Lung (tissue), 12 donors: ENCODE data around the gene NUDT14. TPM values are rescaled to one million over a fixed set of nuclear protein-coding genes. Genes with fewer than 3 reads are reported as not detected.
A peak's percentile ranks its signal among the peaks of the same experiment; 100 is the strongest.

Source experiments
- ATAC-seq: fragments of 200-7000 bp; cut with Tn5 transposase; one replicate; pipeline ENCODE4 v1.9.1; 2020; ENCODE audit warnings: moderate number of reproducible peaks; ENCODE audit not compliant: insufficient read depth, low FRiP score
- DNase-seq, 3 donors: peaks; one replicate each; pipeline ENCODE4 v3.0.0-alpha.2; 2013 to 2017
- H3K27ac ChIP-seq, 2 donors: one replicate each; pipeline ENCODE4 v1.5.1; 2013; ENCODE audit warnings: mild to moderate bottlenecking in 2 of 2, moderate library complexity in 2 of 2, control low read depth in 1 of 2, inconsistent platforms in 1 of 2, low read depth in 1 of 2, low read length in 1 of 2
- H3K27me3 ChIP-seq, 3 donors: one replicate each; pipeline ENCODE4 v1.5.1; 2013; ENCODE audit warnings: low read length in 2 of 3; ENCODE audit not compliant: control insufficient read depth in 3 of 3, insufficient read depth in 3 of 3
- H3K36me3 ChIP-seq, 4 donors: one replicate each; pipeline ENCODE4 v1.5.1; 2013; ENCODE audit warnings: low read length in 4 of 4, mild to moderate bottlenecking in 1 of 4, moderate library complexity in 1 of 4; ENCODE audit not compliant: control insufficient read depth in 4 of 4, insufficient read depth in 4 of 4
- H3K4me1 ChIP-seq, 5 donors: one replicate each; pipeline ENCODE4 v1.5.1; 2013; ENCODE audit warnings: low read length in 5 of 5, mild to moderate bottlenecking in 2 of 5, moderate library complexity in 1 of 5; ENCODE audit not compliant: control insufficient read depth in 5 of 5, insufficient read depth in 5 of 5
- H3K4me3 ChIP-seq: one replicate; pipeline ENCODE4 v1.5.1; 2013; ENCODE audit warnings: mild to moderate bottlenecking, control low read depth, moderate library complexity
- H3K9ac ChIP-seq, 2 donors: one replicate each; pipeline ENCODE4 v1.5.1; 2013; ENCODE audit warnings: low read length in 2 of 2, control low read depth in 1 of 2; ENCODE audit not compliant: insufficient read depth in 1 of 2
- H3K9me3 ChIP-seq, 4 donors: one replicate each; pipeline ENCODE4 v1.5.1; 2013; ENCODE audit warnings: low read length in 3 of 4, mild to moderate bottlenecking in 1 of 4, moderate library complexity in 1 of 4; ENCODE audit not compliant: control insufficient read depth in 4 of 4, insufficient read depth in 3 of 4
- WGBS, 2 donors: extraction: QIAGEN DNeasy Blood & Tissue Kit; methylation state at CpG; one replicate each; pipeline ENCODE4 v1.1.7; 2013; 5-methylcytosine and 5-hydroxymethylcytosine counted together
- polyA plus RNA-seq, 2 donors: library from polyadenylated mRNA; stranded (reverse); fragments of 200-250 nt; gene quantifications; one replicate each; pipeline ENCODE4 v1.2.1, GENCODE V29; 2013
- total RNA-seq, 2 donors: library from RNA; depleted of rRNA in 1 of 2; stranded (reverse); fragments of >200 nt in 1 of 2; gene quantifications; one replicate each; pipeline ENCODE4 v1.2.1, GENCODE V29; 2014 to 2021
- TF ChIP-seq, protein P1 (sequence below): IDR thresholded peaks from 2 replicates; pipeline ENCODE4 v1.5.1; 2012; ENCODE audit warnings: mild to moderate bottlenecking; ENCODE audit errors: control extremely low read depth, extremely low read depth
- donor health status: control.
- donor health status: control.
- donor health status: Bipolar disorder and iron deficiency.
- donor health status: healthy.
- donor health status: DM: yes; HTN: yes; CAD: no.

The NUDT14 gene
- total and polyA plus RNA-seq, 4 donors, result 27.7 to 80.7 (median 51.3) TPM

DNA sequence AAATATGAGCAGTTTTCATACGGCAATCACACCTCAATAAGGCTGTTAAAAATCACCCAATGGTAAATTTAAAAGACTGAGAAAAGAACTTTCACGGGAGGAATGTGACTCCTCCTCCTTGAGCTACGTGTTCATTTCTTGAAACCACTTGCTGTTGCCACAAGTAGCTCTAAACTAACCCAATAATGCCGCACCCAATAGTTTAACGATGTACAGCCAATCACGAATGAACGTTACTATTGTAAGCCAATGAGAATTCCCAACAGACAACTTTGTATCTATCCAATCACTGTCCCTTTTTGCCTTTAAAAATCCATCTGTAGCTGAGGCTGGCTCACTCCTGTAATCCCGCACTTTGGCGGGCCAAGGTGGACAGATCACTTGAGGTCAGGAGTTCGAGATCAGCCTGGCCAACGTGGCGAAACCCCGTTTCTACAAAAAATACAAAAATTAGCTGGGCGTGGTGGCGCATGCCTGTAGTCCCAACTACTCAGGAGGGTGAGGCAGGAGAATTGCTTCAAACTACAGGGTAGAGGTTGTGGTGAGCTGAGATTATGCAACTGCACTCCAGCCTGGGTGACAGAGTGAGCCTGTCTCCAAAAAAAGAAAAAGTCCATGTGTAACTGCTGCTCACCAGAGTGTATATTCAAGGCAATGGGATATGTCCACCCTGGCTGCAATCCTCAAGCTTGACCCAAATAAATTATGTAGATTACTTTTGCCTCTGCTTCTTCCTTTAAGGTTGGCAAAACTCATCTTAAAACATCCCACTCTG is 42.8 kb upstream of the NUDT14 start:
- ATAC-seq (peak; percentile 45), DNase-seq (no peak)
- peaks cover 0 to 8% (median 0%) of the 10 kb centered on the region in 5 donors for H3K4me1 ChIP-seq
- 70 to 86% methylated on average over 15 of the region's 15 CpGs for WGBS, 2 donors
- TF ChIP-seq, protein P1, sequence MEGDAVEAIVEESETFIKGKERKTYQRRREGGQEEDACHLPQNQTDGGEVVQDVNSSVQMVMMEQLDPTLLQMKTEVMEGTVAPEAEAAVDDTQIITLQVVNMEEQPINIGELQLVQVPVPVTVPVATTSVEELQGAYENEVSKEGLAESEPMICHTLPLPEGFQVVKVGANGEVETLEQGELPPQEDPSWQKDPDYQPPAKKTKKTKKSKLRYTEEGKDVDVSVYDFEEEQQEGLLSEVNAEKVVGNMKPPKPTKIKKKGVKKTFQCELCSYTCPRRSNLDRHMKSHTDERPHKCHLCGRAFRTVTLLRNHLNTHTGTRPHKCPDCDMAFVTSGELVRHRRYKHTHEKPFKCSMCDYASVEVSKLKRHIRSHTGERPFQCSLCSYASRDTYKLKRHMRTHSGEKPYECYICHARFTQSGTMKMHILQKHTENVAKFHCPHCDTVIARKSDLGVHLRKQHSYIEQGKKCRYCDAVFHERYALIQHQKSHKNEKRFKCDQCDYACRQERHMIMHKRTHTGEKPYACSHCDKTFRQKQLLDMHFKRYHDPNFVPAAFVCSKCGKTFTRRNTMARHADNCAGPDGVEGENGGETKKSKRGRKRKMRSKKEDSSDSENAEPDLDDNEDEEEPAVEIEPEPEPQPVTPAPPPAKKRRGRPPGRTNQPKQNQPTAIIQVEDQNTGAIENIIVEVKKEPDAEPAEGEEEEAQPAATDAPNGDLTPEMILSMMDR, result no peak
- H3K27ac ChIP-seq, result peak overlapping the region in 1 of 2 donors; percentile 37
- H3K9me3 ChIP-seq, result no peaks in the 10 kb centered on the region
- H3K36me3 ChIP-seq, result peaks cover 7 to 43% (median 33%) of the 10 kb centered on the region in 4 donors
- H3K4me3 ChIP-seq, result no peak overlapping the region
- no peak overlapping the region for H3K9ac ChIP-seq
- no peaks in the 10 kb centered on the region for H3K27me3 ChIP-seq

DNA sequence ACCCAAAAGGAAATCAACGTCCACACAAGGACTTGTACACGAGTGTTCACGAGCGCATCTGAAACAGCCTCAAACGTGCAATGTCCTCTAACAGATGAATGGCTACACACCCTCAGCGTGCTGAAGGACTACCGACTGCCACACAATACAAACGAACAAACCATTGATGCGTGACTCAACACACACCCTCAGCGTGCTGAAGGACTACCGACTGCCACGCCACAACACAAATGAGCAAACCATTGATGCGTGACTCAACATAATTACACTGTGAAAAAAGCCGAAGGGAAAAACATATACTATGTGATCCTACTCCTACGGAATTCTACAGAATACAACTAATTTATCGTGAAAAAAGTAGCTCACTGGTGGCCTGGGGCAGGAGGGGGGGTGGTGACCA is 42.1 kb upstream of the NUDT14 start:
- no peak overlapping the region for H3K4me3 ChIP-seq
- no peak overlapping the region for H3K9ac ChIP-seq
- H3K27me3 ChIP-seq, result no peaks in the 10 kb centered on the region
- ATAC-seq (no peak), DNase-seq (no peak)
- H3K9me3 ChIP-seq, result no peaks in the 10 kb centered on the region
- peaks cover 0 to 6% (median 0%) of the 10 kb centered on the region in 5 donors for H3K4me1 ChIP-seq
- WGBS, 2 donors, result 90 to 94% methylated on average over 16 of the region's 16 CpGs
- H3K36me3 ChIP-seq, result peaks cover 7 to 49% (median 36%) of the 10 kb centered on the region in 4 donors
- H3K27ac ChIP-seq, result peak overlapping the region in 1 of 2 donors; percentile 50
- TF ChIP-seq, protein P1, result no peak

DNA sequence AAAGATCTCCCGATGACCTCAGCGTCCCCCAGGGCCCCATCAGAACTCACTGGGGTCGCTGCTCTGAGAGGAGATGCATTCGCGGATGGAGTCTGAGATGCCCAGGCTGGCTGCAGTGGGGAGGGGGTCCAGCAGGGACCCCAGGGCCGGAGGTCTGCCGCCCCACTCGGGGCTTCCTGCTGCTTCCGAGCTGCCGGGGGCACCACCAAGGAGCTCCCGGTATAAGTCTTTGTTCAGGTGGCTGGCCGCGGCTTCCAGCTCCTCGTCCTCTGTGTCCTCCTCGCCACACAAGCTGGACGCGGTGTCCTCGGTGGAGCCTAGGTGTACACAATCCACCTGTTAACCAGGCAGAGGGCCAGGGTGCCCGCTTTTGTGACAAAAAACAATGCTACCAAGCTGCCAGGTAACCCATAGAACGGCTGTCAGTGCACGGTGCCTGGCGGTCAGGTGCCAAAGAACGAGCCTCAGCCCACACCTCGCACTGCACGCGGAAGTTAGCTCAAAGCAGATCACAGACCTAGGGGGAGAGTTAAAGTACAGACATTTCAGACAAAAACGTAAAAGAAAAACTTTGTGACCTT is 40.6 kb upstream of the NUDT14 start:
- Histone ChIP-seq H3K4me3 (no peak overlapping the region), H3K4me1 (peaks cover 0 to 6% (median 0%) of the 10 kb centered on the region in 5 donors), H3K9me3 (no peaks in the 10 kb centered on the region), H3K27ac (no peak overlapping the region), H3K36me3 (peaks cover 7 to 56% (median 37%) of the 10 kb centered on the region in 4 donors), H3K27me3 (no peaks in the 10 kb centered on the region), H3K9ac (no peak overlapping the region)
- TF ChIP-seq, protein P1, result no peak
- 97% methylated on average over 27 of the region's 27 CpGs for WGBS, 2 donors
- no peak for ATAC-seq
- no peak for DNase-seq
